Ramos (cell line): Measurements from ENCODE around the gene LYL1.

ENCODE experiments used
- in situ Hi-C: fragments of 300-500 bp; cut with MboI; formaldehyde crosslinking; loops from one replicate; pipeline ENCODE4 v1.14.3; 2022; ENCODE audit warnings: low sequenced_read_pairs; ENCODE audit not compliant: unreplicated experiment

LYL1 gene

DNA sequence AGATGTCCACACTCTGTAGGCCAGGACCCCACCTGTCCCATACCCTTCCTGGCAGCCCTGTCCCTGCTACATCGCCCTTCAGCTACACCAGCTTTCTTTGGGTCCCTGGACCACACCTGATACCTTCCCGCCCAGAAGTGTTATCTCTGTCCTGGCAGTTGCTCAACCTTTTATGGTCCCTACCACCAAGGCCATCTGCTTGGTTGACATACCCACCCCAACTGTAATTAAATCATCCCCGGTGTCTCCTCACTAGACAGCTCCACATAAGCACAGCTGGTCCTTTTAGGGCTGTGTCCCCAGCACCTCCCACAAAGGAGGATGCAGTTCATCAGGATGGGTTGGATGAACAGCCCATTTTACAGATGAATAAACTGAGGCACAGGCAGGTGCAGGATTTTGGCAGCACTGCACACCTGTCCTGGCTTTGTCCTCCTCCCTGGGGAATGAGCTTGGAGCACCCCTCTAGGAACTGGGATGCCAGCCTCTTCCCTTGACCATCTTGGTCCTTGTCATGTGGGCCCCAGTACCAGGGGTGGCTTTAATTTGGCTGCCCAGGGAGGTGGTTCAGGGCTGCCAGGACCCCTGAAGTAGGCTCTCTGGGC is 28.3 kb upstream of the LYL1 start:
- in situ Hi-C loops, result no loop called here

DNA sequence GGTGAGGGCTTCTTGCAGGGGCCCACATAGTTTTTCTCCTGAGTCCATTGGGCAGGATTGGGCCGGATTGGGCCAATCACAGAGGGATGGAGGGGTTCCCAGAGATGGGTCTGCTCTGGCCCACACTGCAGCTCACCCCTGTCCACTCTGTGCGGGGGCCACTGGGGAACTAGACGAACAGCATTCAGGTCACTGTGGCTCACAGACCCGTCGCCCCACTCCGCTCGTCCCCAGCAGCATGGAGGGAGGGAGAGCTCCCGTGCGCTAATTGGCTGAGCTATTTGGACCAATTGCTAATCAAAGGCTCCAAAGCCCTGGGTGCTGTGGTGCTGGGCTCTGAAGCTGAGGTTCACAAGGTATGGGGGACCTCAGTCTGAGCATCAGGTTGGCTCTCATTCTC is 26.7 kb upstream of the LYL1 start:
- in situ Hi-C loops, result no loop called here

DNA sequence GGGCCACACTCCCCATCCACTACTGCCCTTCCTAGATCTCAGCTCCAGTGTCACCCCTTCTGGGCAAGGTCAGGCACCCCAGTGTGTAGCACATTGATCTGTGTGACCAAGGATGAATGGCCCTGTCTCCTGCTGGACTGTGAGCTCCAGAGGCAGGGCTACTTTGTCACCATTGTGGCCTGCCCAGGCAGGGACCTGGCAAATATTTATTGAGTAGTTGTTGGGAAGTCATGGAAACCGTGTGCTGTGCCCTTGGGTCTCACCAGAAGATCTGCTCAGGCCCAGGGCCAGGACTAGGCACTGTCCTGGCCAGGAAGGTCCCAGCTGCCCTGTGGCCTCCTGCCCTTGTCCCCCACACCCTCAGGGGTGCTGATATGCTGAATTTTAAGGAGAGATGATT is 25.9 kb upstream of the LYL1 start:
- in situ Hi-C loops, result no loop called here

DNA sequence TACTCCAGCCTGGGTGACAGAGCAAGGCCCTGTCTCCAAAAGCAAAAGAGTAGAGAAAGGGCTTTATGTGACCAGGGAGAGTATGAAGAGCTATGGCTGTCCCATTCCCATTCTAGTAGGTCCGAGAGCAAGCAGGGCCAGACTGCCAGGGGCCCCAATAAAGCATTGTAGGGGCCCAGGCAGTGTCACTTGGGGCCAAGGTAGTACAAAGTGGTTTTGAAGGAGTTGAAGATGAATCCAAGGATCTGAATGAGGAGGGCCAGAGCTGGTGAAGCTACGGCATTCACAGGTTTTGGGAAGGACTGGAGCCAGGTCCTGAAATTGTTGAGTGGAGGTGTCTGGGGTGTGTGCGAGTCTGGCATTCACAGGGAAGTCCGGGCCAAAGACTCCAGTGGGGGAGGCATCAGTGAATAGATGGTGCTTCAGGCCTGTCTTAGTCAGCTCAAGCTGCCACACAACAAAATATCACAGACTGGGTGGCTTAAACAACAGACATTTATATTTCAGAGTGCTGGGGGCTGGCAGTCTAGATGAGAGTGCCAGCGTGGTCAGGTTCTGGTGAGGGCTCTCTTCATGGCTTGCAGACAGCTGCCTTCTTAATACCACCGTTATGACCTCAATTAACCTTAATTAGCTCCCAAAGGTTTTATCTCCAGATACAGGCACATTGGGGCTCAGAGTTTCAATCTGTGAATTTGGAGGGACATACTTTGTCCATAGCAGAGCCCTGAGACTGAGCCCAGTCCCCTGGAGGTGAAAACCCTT is 25.3 kb upstream of the LYL1 start:
- in situ Hi-C loops, result no loop called here

DNA sequence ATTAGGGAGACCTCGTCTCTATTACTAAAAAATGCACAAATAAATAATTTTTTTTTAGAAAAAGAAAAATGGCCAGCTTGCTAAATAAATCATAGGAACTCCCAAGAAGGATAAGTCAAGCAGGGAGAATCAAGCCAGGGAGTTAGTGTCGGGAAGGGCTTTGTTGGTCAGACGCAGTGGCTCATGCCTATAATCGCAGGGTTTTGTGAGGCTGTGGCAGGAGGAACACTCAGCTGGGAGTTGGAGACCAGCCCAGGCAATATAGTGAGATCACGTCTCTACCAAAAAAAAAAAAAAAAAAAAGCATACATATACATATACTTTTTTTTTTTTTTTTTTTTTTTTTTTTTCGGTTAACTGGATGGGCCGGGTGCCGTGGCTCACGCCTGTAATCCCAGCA is 24.4 kb upstream of the LYL1 start:
- in situ Hi-C loops, result no loop called here

DNA sequence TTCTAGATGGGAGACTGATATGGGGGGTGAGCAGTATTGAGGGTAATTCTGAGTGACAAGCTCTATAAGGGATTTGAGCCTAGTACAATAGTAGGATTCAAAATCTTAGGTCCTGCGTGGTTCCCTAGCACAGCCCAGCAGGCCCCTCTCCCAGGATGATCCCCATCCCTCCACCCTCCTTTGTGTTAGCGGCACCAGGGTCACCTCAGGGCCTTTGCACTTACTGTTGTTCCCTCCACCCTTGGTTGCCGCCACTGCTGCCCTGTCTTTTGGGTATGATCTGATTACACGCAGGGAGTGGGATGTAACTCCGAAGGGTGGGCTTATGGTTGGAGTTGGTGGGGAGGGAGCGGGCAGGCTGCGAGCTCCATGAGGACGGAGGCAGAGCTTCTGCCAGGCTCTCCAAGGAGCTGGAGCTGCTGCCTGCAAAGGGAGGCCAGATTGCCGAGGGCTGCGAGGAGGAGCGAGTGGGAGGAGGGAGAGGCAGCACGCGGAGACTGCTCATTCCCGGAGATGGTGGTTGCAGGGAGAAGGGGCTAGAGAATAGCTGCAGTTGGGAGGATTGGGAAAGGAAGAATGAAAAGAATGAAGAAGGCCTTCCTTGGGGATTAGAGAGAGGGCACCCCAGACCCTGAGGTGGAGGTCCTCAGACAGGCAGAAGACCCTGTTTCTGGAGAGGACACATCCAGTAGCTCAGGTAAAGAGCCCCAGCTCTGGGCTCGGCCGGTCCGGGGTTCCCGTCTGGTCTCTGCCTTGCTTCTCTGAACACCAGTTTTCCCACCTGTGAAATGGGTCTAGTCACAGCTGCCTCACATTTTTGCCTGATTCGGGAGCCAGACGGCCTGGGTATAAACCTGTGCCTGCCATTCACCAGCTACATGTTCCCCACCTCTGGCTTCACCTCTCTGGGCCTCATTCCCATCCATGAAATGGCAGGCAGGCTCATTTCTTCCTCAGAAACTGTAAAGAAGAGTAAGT is 20.6 kb upstream of the LYL1 start:
- in situ Hi-C loops, result no loop called here

DNA sequence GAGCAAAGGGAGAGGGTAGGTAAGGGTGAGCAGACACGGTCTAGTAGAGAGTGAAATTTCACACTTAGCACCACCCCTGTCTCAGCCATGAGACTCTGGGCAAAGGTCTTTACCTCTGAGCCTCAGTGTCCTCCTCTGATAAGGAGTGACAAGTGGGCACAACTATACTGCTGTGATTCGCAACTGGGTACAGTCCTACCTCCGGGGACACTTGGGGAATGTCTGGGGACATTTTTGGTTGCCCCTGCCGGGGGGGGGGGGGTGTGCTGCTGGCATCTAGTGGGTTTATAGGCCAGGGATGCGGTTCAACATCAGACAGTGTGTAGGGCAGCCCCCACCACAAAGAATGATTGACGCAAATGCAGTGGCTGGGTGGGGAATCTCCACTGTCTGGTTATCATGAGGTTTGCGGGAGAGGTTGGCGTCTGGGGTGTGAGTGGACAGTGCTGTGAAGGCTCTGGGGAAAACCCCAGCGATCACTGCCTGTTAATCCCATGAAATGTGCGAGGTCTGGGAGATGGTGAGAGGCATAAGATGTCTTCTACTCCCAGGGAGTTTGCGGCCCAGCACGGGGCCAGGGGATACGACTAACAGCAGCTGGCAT is 19.7 kb upstream of the LYL1 start:
- in situ Hi-C loops, result no loop called here

DNA sequence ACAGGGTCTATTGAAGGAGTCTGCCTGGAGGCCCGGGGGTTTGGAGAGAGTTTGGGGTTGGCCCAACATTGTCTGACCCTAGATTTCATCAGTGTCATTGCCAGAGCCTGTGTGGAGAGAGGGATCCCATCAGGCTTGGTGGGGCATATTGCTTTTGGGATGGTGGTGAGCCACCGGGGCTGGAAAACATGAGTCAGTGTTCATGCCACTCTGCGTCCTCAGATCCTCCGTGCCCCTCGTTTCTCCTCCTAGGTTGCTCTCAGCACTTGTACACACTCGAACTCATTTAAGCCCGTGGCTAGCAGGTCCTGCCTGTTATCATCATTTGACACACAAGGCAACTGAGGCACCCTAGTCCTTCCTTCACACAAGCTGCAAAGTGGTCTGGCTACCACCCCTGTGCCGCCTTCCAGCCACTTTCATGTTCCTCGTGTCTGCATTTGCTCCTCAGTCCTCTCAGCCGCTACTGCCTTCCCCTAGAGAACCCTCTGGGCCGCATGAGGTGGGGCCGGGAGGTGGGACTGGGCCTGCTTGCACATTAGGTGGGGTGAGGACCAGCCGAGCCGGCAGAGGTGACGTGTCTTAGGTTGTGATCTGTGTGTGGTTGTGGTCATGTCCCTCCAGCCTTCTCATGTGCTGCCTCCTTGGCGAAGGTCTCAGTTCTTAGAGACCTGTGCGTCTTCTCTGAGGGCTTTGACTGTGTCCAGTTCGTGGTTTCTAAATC is 19.1 kb upstream of the LYL1 start:
- in situ Hi-C loops, result no loop called here

DNA sequence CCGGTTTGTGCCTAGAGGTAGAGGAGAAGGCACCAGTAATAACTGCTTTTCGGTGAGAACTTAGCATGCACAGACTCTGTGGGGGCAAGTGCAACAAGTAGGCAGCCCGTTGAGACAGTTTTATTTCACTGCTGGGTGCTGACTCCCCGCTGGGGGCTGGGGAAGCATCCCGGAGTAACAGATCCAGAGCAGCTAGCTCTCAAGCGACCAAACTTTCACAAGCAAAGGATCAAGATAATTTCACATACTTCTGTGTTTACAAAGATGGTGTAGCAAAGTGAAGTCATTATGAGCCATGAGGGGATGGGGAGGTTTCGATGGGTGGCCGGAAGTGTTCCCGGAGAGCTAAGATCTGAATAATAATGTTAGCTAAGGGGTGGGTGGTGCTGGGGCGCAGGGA is 18.2 kb upstream of the LYL1 start:
- in situ Hi-C loops, result no loop called here

DNA sequence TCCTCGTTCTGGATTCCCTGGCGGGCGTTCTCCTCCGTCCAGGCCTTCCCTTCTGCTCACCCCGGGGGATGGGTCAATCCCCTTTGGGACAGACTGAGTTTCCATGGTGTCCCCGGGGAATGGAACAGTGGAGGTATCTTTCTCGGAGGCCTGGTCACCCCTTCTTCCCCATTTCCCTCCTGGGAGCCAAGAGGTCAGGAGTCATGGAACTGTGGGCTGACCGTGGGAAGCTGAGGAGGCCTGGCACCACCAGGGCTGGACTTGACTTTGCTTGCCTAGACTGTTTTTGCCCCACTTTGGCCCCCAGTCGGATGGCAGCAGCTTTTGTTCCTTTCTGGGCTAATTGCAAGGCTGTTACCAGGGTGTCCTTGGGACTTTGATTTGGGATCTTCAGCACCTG is 17.4 kb upstream of the LYL1 start:
- in situ Hi-C loops, result no loop called here

DNA sequence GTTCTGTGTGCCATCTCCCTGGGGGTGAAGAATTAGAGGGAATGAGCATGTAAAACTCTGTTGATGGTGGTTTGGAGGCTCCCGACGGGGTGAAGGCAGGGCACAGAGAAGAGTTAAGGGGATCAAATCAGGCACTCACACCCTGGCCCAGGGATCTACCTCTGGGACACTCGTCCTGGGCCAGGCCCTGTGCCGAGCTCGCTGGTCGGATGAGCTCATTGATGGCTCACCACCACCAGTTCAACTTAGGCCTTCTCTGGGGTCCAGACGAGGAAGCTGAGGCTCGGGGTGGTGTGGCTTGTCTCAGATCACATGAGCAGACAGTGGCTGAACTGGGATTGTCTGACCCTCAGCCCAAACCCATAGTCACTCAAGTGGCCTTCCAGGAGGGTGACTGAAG is 17.0 kb upstream of the LYL1 start:
- in situ Hi-C loops, result no loop called here

DNA sequence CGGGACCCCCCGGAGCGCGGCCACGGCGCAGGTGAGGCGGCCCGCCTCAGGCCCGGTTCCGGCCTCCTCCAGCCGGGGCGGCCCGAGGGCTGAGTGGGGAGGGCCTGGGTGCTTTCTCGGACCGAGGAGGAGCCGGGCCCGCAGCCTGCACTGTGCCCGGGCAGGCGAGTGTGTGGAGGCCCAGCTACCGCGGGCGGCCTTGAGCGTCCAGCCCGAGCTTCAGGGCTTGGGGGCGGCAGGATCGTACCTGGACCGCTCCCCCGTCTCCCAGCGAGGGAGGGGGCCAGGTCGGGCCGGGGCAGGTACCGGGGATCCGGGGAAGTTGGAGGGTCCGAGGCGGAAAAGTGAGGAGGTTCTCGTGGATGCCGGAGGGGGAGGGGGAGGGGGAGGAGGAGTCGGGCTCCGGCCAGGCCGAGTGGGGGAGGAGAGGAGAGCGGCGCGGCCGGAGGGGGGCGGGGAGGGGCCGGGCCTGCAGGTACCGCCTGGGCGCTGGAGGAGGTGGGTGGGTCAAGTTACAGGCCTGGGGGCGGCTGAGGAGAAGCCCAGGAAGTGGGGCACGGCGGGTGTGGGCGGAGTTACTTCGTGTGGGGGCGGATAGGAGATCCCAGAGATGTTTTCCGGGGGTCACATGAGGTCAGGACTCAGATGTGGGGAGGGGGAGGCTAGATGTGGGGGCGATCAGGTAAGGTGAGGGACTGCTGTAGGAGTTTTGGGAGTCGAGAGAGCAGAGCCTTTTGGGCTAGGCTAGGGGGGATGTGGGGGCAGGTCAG is 16.0 kb upstream of the LYL1 start:
- in situ Hi-C loops, result no loop called here

DNA sequence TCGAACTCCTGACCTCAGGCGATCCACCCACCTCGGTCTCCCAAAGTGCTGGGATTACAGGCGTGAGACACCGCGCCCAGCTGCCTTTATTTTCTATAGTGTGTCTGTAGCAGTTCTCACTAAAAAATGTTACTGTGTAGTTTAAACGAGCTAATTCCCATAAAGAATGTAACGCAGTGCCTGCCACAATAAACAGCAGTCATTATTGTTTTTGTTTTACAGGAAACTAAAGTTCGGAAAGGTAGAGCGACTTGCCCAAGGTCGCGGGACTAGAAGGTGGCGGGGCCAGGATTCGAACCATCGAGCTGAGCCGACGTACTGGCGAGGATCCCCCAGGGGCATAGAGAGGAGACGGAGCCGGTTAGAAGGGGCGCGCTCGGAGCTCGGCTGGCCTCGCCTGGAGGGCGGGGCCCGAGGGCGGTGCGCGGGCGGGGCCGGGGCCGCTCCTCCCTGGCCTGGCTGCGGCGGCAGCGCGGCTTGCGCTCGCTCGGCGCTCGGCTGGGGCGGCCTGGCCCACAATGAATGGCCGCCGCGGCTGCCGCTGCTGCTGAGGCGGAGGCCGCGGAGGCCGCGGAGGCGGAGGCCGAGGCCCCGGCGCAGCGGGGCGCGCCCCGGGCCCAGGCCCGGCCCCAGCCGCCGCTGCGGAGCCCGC is 15.2 kb upstream of the LYL1 start, which contains the start of gene NACC1:
Gene NACC1 (plus strand): TSS at position 493 of the 652 bp plus-strand sequence. CDS start 16,944 bp downstream, outside the sequence.
- in situ Hi-C loops, result no loop called here

DNA sequence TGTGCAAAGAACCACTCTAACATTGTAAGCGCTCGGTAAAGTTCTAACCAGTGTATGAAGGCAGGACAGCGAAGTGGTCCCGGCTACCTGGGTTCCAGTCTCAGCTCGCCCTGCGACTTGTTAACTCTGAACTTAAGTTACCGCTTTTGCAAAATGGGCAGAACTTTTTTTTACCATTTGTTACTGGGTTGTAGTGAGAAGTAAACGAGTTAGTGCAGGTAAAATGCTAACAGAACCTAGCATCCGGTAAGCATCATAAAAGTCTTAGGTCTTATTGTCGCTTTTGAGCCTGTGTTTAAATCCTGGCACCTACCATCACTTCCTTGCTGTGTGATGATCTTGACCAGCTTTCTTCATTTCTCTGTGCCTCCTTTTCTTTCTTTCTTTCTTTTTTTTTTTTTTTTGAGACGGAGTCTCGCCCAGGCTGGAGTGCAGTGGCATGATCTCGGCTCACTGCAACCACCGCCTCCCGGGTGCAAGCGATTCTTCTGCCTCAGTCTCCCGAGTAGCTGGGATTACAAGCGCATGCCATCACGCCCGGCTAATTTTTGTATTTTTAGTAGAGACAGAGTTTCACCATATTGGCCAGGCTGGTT is 14.6 kb upstream of the LYL1 start:
- in situ Hi-C loops, result no loop called here

DNA sequence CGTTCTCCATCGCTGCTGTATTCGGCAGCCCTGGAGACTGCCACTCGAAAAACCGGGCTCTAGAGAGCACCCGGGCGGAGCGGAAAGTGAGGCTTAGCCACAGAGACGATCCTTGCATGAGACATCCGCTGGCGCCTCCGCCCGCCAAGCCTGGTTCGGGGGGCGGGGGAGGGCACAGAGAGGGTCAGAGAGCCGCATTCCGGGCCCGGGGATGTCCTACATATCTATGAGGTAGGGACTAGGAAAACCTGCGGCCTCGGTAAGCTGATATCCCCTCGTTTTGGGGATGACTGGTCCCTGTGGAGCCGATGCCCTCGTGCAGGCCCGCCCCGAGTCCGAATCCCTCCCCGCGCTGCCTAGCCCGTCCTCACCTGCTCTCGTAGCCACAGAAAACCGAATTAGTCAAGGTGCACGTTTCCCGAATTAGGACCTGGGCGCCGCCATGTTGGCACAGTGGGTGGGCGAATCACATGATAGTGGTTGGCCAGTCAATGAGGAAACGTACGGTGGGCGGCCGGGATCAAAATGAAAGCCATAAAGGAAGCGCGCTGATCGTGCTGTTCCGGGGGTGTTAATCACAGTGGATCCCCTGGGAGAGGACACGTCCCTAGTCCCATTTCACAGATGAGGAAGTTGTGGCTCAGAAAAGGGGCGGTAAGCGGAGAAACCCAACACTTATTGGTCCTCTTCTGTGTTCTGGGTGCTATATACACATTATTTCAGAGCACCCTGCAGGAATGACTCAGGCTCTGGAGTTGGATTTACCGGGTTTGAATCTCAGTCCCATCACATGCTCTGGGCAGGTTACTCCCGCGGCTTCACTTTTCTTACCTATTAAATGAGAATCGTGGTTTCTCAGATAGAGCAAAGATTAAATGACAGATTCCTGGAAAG is 13.9 kb upstream of the LYL1 start, which contains the start of gene TRMT1:
Gene TRMT1 (minus strand): TSS at position 459 of the 894 bp plus-strand sequence. CDS start 341 bp downstream, at position 118.
- in situ Hi-C loops, result no loop called here

DNA sequence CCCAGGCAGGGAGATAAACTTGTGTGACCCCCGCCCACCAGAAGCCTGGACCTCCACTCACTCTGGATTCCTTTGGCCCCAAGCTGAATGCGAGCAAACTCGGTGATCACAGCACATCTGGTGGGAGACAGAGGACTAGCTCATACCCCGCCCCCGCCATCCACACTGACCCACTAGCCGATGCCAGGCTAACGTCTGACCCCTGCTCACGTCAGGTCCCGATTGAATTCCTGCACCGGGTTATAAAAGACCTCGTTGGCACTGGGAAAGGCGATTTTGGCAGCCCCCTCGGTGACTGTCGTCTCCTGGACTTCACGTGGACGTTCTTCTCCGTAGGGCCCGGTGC is 13.3 kb upstream of the LYL1 start:
- in situ Hi-C loops, result no loop called here

DNA sequence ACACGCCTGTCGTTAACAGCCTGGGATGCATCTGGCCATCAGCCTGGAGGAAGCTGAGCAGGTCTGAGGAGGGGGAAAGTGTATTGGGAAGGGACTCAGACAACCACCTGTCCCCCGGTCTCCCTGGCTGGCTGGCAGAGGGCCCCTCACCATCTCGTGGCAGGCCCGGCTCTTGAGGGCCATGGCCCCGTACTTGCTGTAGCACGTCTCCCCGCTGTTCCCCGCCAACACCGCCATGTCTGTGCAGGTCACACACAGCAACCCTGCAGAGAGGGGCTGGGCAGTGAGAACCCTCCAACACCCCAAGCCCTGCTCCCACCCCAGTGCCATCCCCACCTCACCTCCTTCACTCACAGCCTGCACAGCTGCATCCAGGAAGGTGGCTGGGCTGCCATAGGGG is 9.9 kb upstream of the LYL1 start:
- in situ Hi-C loops, result no loop called here
